Upper lobe of left lung (tissue), 6 donors: ENCODE results near the gene CBX2. TPM values are rescaled to one million over a fixed set of nuclear protein-coding genes. Genes with fewer than 3 reads are reported as not detected.

Experiments
- ATAC-seq, 2 donors: fragments of 200-7000 bp; cut with Tn5 transposase; one replicate each; pipeline ENCODE4 v1.9.1; 2022; ENCODE audit warnings: mild to moderate bottlenecking in 2 of 2, moderate library complexity in 2 of 2; ENCODE audit not compliant: low FRiP score in 2 of 2
- DNase-seq, 2 donors: peaks; one replicate each; pipeline ENCODE4 v3.0.0-alpha.2; 2019 to 2020
- H3K27ac ChIP-seq, 4 donors: fragments of 200-600 bp; sonication (generic); one replicate each; pipeline ENCODE4 v1.5.1; 2016 to 2019
- H3K27me3 ChIP-seq, 4 donors: fragments of 200-600 bp; sonication (generic); one replicate each; pipeline ENCODE4 v1.5.1; 2017 to 2019
- H3K36me3 ChIP-seq, 4 donors: fragments of 200-600 bp; sonication (generic); one replicate each; pipeline ENCODE4 v1.5.1; 2016 to 2019
- H3K4me1 ChIP-seq, 4 donors: fragments of 200-600 bp; sonication (generic); one replicate each; pipeline ENCODE4 v1.5.1; 2018 to 2019
- H3K4me3 ChIP-seq, 4 donors: fragments of 200-600 bp; sonication (generic); one replicate each; pipeline ENCODE4 v1.5.1; 2017 to 2019; ENCODE audit warnings: mild to moderate bottlenecking in 2 of 4, moderate library complexity in 1 of 4
- H3K9me3 ChIP-seq, 4 donors: fragments of 200-600 bp; sonication (generic); one replicate each; pipeline ENCODE4 v1.5.1; 2018 to 2019
- CTCF ChIP-seq, 6 experiments: fragments of 450-650 bp in 4 of 6; fragments of 200-600 bp in 2 of 6; sonication (generic) in 2 of 6; IDR thresholded peaks; one replicate each; pipeline ENCODE4 v1.5.1; 2016 to 2019; ENCODE audit warnings: antibody characterized with exemption in 6 of 6
- EP300 ChIP-seq, 4 donors: sonication (generic); formaldehyde crosslinking; IDR thresholded peaks; one replicate each; pipeline ENCODE4 v1.5.1; 2017; ENCODE audit warnings: antibody characterized with exemption in 4 of 4, control low read depth in 2 of 4
- POLR2A ChIP-seq, 4 donors: fragments of 450-650 bp; IDR thresholded peaks; one replicate each; pipeline ENCODE4 v1.5.1; 2016 to 2017; ENCODE audit warnings: antibody characterized with exemption in 4 of 4, mild to moderate bottlenecking in 2 of 4
- POLR2AphosphoS5 ChIP-seq, 2 donors: sonication (generic); formaldehyde crosslinking; IDR thresholded peaks; one replicate each; pipeline ENCODE4 v1.5.1; 2017; ENCODE audit warnings: antibody characterized with exemption in 2 of 2
- WGBS, 2 donors: methylation state at CpG; one replicate each; pipeline ENCODE4 v1.1.5; 2017 to 2018; 5-methylcytosine and 5-hydroxymethylcytosine counted together
- total RNA-seq, 6 donors: library from RNA; depleted of rRNA in 4 of 6; stranded (reverse); fragments of >200 nt in 4 of 6; gene quantifications; one replicate each; pipeline versions ENCODE4 v1.1.0 to v1.2.1, GENCODE V29; 2016 to 2021
- donor health status: DM: no; HTN: no; CAD: no; lungs with moderate emphysema.
- donor health status: DM: no; HTN: yes; CAD: no; lungs with severe emphysema.

Gene CBX2
- total RNA-seq, 6 donors from 2014 or later, result 0.89 to 4.7 (median 1.5) TPM

- ATAC-seq (no peak), DNase-seq (peak in 1 of 2 donors; percentile 58)
- Histone ChIP-seq H3K4me3 (no peak overlapping the region), H3K27me3 (no peaks in the 10 kb centered on the region), H3K4me1 (peaks cover 5 to 20% (median 9%) of the 10 kb centered on the region in 4 donors), H3K36me3 (no peaks in the 10 kb centered on the region), H3K27ac (no peak overlapping the region), H3K9me3 (no peaks in the 10 kb centered on the region)
- no peak for TF ChIP-seq EP300 (IDR thresholded peaks at IDR 0.05)
- TF ChIP-seq POLR2A (IDR thresholded peaks at IDR 0.05), result no peak
- no peak for TF ChIP-seq CTCF (IDR thresholded peaks at IDR 0.05)
- TF ChIP-seq POLR2AphosphoS5 (IDR thresholded peaks at IDR 0.05), result no peak
- 99 to 100% methylated on average over 1 to 5 of the region's 5 CpGs for WGBS, 2 donors
These were observed 47.5 kb upstream of the CBX2 start for GRCh38 chr17:79730437-79730768.

- no peaks in the 10 kb centered on the region for H3K27me3 ChIP-seq
- H3K4me3 ChIP-seq, result no peak within 1 kb of the TSS
- no peak for ATAC-seq
- WGBS, 2 donors, result 94 to 96% methylated on average over 21 to 32 of the region's 33 CpGs
- H3K27ac ChIP-seq, result no peak within 1 kb of the TSS
- H3K4me1 ChIP-seq, result peaks cover 5 to 20% (median 9%) of the 10 kb centered on the region in 4 donors
- TF ChIP-seq CTCF (IDR thresholded peaks at IDR 0.05), result no peak
- no peak for TF ChIP-seq POLR2A (IDR thresholded peaks at IDR 0.05)
- no peak for TF ChIP-seq POLR2AphosphoS5 (IDR thresholded peaks at IDR 0.05)
- TF ChIP-seq EP300 (IDR thresholded peaks at IDR 0.05), result no peak
- peak in 1 of 2 donors; percentile 72 for DNase-seq
- no peaks in the 10 kb centered on the region for H3K9me3 ChIP-seq
- H3K36me3 ChIP-seq, result no peaks in the 10 kb centered on the region
These were observed 47.0 kb upstream of the CBX2 start, which contains the start of gene ENPP7 for GRCh38 chr17:79730769-79731483. ENPP7 (plus strand) TSS chr17:79730943; CDS start chr17:79731140, 197 bp downstream.

- no peak overlapping the region for H3K27ac ChIP-seq
- H3K4me3 ChIP-seq, result peak overlapping the region in 1 of 4 donors; percentile 39
- H3K27me3 ChIP-seq, result no peaks in the 10 kb centered on the region
- no peak for TF ChIP-seq POLR2A (IDR thresholded peaks at IDR 0.05)
- TF ChIP-seq EP300 (IDR thresholded peaks at IDR 0.05), result no peak
- TF ChIP-seq POLR2AphosphoS5 (IDR thresholded peaks at IDR 0.05), result no peak
- TF ChIP-seq CTCF (IDR thresholded peaks at IDR 0.05), result no peak
- WGBS, 2 donors, result 86 to 92% methylated on average over 10 of the region's 10 CpGs
- DNase-seq (peak in 1 of 2 donors; percentile 23), ATAC-seq (no peak)
- H3K4me1 ChIP-seq, result peaks cover 5 to 20% (median 9%) of the 10 kb centered on the region in 4 donors
- no peaks in the 10 kb centered on the region for H3K9me3 ChIP-seq
- no peaks in the 10 kb centered on the region for H3K36me3 ChIP-seq
These were observed 45.7 kb upstream of the CBX2 start for GRCh38 chr17:79732254-79732653.

- Histone ChIP-seq H3K27ac (peak overlapping the region in 3 of 4 donors; percentile 2 to 69 (median 40)), H3K4me1 (peaks cover 5 to 19% (median 9%) of the 10 kb centered on the region in 4 donors), H3K36me3 (no peaks in the 10 kb centered on the region), H3K9me3 (no peaks in the 10 kb centered on the region), H3K27me3 (no peaks in the 10 kb centered on the region), H3K4me3 (peak overlapping the region in 2 of 4 donors; percentile 36 to 39)
- DNase-seq (peak in 1 of 2 donors; percentile 72), ATAC-seq (peak in 1 of 2 donors; percentile 19)
- WGBS, 2 donors, result 56 to 69% methylated on average over 31 to 35 of the region's 35 CpGs
- TF ChIP-seq POLR2A (IDR thresholded peaks at IDR 0.05) (no peak), POLR2AphosphoS5 (IDR thresholded peaks at IDR 0.05) (no peak), CTCF (IDR thresholded peaks at IDR 0.05) (no peak), EP300 (IDR thresholded peaks at IDR 0.05) (no peak)
These were observed 44.9 kb upstream of the CBX2 start for GRCh38 chr17:79732804-79733691.
